GM12872 (cell line): ENCODE results near the gene RRAS2.

Source experiments
- CTCF ChIP-seq: IDR thresholded peaks from 3 replicates; pipeline ENCODE4 v1.5.1; 2011; ENCODE audit warnings: low read depth, mild to moderate bottlenecking, low read length, moderate library complexity; ENCODE audit not compliant: insufficient read depth

RRAS2 gene

GRCh38 chr11:14249121-14249963, 109.6 kb downstream of the RRAS2 start:
- TF ChIP-seq CTCF = peak; percentile 77

- no peak for TF ChIP-seq CTCF
These were observed 110.4 kb downstream of the RRAS2 start for GRCh38 chr11:14248580-14248981.

- TF ChIP-seq CTCF = no peak
These were observed 113.5 kb downstream of the RRAS2 start for GRCh38 chr11:14245444-14245843.

- no peak for TF ChIP-seq CTCF
These were observed 114.1 kb downstream of the RRAS2 start for GRCh38 chr11:14244926-14245325.

- TF ChIP-seq CTCF = no peak
These were observed 116.2 kb downstream of the RRAS2 start for GRCh38 chr11:14242733-14243132.

DNA sequence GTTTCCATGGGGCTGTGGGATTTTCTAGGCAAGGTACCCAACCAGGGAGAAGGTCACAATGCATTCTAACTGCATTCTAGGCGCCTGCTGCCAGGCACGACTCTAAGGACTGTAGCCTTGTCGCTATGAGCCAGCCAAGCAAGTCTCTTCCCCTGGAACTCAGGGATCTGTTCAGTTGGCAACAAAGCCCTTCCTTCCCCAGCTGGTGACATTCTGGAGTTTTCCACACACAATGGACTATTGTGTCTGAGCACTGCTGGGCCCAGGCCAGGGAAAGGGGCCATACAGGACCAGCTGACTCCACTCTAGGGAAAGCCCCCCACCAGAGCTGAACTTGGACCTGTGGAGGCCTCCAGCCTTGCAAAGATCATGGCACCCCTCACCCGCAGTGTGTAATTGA, 116.8 kb downstream of the RRAS2 start:
- TF ChIP-seq CTCF = no peak

DNA sequence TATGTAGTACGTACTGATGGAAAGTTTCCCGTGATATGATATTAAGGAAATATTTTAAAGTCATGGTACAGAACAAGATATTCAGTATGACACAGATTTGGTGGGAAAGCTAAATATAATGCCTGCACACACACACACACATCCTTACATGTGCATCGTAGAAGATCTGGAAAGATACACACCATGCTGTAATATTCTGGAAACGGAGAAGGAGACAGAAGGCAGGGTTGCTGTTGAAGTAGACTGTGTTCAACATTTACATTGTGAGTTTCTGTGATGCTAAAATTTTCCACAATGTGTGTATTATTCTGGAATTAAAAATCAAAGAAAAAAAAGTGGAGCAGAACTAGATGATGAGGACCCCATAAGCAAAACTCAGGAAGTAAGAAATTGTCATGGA, 118.0 kb downstream of the RRAS2 start:
- TF ChIP-seq CTCF = no peak
